LNCAP (cell line): ENCODE results near the gene MED28.

ENCODE experiments used
- TF ChIP-seq, protein P1 (sequence below): fragments of 450-650 bp; IDR thresholded peaks from 2 replicates; pipeline ENCODE4 v1.5.1; 2017; ENCODE audit warnings: mild to moderate bottlenecking

The MED28 gene

DNA sequence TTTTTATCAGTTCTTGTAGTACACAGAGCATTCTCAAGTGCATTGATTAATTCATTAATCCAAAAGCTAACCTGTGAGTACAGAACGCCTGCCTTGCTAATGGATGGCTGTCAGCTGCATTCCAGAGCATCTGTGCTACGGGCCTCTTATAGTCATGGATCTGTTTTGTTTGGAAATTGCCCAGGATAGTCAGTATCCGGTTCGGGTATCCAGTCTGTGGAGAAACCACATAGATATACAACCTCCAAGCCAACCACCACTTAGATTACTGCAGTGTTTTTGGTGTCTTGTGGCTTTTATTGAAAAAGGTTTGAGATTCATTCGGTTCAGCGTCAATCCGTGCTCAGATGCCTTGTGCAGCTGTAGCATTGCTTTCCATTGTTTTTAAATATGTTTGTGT, 33.5 kb upstream of the MED28 start:
- TF ChIP-seq, protein P1, sequence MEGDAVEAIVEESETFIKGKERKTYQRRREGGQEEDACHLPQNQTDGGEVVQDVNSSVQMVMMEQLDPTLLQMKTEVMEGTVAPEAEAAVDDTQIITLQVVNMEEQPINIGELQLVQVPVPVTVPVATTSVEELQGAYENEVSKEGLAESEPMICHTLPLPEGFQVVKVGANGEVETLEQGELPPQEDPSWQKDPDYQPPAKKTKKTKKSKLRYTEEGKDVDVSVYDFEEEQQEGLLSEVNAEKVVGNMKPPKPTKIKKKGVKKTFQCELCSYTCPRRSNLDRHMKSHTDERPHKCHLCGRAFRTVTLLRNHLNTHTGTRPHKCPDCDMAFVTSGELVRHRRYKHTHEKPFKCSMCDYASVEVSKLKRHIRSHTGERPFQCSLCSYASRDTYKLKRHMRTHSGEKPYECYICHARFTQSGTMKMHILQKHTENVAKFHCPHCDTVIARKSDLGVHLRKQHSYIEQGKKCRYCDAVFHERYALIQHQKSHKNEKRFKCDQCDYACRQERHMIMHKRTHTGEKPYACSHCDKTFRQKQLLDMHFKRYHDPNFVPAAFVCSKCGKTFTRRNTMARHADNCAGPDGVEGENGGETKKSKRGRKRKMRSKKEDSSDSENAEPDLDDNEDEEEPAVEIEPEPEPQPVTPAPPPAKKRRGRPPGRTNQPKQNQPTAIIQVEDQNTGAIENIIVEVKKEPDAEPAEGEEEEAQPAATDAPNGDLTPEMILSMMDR: no peak

DNA sequence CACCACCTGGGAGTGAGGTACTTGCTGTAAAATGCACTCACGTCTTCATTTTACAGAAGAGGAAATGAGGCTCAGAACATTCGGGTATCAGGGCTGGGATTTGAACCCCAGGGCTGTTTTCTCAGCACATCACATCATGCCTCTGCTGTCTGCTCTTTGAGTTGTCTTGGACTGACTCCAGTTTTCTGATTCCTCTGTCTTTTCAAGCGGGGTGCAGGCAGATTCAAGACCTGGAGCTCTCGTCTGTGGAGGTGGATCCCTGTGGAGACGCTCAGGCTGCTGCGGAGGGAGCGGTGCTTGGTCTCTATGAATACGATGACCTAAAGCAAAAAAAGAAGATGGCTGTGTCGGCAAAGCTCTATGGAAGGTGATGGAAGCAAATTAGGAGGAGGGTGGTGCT, 31.2 kb upstream of the MED28 start:
- TF ChIP-seq, protein P1: no peak

DNA sequence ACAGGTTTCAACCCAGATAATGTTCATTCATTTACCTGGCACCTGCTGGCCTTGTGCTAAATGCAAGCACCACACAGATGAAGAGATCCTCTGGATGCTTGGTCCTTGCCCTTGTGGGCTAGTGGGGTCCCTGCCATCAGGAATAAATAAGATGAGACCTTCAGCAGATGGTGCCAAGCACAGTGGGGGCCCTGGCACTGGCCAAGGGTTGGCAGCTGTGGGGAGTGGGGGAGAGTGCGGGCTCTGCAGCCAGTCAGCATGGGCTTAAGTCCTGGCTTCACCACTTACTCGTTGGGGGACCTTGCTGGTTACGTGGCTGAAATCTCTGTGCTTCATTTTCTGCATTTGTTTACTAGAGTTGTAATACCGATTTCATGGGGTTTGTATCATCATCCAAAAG, 30.5 kb upstream of the MED28 start:
- TF ChIP-seq, protein P1: no peak

DNA sequence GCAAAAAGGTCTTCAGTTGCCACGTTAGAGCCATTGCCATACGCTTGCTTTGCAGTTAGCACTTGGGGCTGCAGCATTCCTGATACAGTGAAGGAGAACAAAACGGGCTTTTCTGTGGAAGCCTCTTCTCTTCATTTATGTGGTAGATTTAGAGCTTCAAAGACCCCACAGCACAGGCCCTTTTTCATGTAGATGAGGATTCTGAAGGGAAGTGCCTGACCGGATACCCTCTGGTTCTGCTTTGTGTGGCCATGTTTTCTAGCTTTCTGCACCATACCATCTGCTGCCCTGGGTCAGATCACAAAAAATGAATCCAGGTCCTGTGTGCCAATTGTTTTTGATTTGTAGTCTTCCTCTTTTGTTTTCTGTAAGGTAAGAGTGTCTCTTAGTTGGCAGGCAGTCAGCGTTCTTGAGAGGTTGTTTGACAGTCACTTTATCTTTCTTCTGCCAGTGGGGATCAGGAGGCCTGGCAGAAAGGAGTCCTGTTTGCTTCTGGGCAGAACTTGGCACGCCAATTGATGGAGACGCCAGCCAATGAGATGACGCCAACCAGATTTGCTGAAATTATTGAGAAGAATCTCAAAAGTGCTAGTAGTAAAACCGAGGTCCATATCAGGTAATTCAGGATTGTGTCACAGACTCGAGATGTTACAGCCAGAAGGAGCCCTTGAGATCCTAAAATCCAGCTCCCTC, 29.8 kb upstream of the MED28 start:
- TF ChIP-seq, protein P1: no peak

DNA sequence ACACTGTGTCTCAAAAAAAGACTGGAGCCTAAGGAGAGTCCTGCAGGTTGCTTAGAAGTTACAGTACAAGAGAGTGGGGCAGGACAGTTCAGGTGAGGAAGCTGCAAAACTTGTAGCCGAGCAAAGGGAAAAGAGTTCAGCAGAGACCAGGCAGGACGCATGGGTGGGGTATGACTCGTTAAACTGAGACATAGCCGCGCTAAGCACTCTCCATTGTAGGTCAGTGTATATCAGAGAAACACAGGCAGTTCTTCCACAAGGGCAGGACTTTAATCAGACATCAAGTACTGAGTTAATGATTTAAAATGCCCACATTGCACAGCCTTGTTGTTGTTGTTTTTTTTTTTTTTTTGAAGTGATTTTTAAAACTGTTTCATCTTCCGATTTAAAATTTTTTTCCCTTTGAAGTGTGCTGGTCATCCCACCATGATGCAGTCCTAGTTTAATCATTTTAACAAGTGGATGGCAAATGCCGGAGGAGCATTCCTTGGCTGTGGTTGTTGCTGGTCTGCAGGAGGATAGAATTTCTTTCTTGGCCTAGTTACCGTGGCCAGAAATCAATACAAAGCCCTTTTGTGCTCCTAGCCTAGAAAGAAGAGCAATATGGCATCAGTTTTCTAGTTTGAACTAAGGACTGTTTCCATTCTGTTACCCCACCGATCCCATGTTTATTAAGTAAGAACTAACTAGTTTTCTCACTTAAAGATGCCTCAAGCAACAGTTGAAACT, 27.2 kb upstream of the MED28 start:
- TF ChIP-seq, protein P1: no peak

DNA sequence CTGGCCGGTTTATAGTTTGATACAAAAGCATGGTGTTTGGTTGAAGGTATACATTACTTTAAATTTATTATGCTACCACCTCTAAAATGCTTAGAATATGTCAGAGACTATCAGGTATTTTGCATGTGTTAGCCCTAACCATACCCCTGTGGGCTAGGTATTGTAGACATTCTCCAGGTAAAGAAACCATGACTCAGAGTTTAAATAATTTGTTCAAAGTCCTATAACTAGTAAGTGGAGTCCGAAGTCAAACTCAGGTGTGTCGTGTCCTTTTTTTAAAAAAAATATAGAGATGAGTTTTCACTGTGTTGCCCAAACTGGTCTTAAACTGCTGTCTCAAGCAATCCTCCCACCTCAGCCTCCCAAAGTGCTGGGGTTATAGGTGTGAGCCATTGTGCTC, 25.1 kb upstream of the MED28 start:
- TF ChIP-seq, protein P1: no peak

DNA sequence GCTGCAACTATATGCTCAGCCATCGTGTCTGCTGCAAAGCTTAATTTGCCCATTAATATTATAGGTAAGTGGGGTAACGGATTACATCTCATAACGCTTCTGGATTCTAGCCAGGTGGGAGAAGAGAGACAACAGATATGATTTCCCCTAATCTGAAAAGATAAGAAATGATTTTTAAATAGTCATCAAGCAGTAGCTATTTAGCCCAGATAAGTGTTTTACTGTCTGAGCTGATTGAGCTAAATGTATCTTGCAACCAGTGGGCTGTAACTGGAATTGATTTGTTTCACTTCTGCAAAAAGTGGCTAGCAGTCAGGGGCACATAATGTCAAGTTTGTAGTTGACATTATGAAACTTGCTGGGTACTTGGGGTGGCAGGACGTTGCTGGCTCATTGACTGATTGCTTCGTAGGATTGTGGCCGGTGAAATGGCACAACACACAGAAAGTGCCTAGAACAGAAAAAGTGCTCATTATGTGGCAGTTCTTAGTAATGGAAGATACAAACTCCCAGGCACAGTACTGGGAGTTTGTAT, 18.9 kb upstream of the MED28 start:
- TF ChIP-seq, protein P1: no peak
